ENCODE measurements around the gene ANKFN1.

The ANKFN1 gene

DNA sequence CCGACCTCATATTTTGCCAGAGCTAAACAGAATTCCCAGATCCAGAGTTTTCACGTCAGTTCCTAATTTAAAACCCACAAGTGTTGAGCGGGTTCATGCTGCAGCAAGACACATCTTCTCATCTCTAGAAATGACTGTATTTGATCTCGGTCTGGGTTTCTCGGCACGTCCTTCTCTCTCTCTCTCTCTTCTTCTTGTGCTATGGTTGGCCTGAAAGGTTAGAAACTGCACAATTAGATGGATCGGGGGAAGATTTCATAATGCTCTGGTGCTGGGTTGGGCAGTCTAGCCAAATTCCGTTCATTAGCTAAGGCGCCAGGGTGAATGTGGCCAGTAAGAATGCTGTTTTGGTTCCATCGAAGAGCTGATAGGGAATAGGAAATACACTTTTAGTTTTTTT, 281.3 kb downstream of the ANKFN1 start:
- no peak for DNase-seq (ENCODE audit: extremely low read depth in 1 of 2, low read depth in 1 of 2)

- no peak for DNase-seq (ENCODE audit: extremely low read depth in 1 of 2, low read depth in 1 of 2)
Measured at GRCh38 chr17:56436142-56436541, 282.9 kb downstream of the ANKFN1 start.

DNA sequence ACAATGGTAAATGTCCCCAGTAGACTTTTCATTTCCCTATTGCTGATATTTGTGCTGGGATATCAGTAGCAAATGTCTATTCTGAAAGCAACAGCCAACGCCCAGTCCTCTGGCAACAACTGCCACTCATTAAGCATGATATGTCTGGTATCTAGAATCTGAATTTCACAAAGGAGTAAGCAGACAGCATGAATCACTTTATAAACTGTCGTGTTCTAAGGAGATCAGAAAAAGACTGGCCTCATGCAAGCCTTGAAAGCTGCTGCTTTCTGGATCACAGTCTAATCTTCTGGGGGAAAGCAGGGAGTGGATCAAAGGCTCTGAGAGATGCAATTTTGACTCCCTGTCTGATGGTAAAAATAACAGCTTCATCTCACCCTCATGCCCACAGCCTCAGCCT, 287.1 kb downstream of the ANKFN1 start:
- no peak for DNase-seq (ENCODE audit: extremely low read depth in 1 of 2, low read depth in 1 of 2)

- no peak for DNase-seq (ENCODE audit: extremely low read depth in 1 of 2, low read depth in 1 of 2)
Measured at GRCh38 chr17:56441308-56441707, 288.0 kb downstream of the ANKFN1 start.

- DNase-seq (ENCODE audit: extremely low read depth in 1 of 2, low read depth in 1 of 2) = no peak
Measured at GRCh38 chr17:56445692-56446411, 292.6 kb downstream of the ANKFN1 start.

DNA sequence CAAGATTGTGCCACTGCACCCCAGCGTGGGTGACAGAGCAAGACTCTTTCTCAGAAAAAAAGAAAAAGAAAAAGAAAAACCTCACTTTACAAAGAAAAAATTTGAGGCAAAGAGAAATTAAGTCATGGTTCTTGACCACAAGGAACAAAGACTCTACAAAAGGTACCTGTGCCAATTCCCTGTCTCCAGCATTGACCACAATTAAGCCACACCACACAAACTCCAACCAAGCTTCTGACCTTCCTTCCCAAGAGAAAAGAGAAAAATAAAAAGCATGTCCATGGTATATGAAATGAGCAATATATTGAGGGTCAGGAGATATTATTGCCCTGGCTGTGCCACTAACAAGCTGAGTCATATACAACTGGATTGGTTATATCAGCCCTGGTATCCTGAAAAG, 293.9 kb downstream of the ANKFN1 start:
- no peak for DNase-seq (ENCODE audit: extremely low read depth in 1 of 2, low read depth in 1 of 2)

- no peak for DNase-seq (ENCODE audit: extremely low read depth in 1 of 2, low read depth in 1 of 2)
Measured at GRCh38 chr17:56448371-56448770, 295.1 kb downstream of the ANKFN1 start.

- no peak for DNase-seq (ENCODE audit: extremely low read depth in 1 of 2, low read depth in 1 of 2)
Measured at GRCh38 chr17:56449176-56449575, 295.9 kb downstream of the ANKFN1 start.

- no peak for DNase-seq (ENCODE audit: extremely low read depth in 1 of 2, low read depth in 1 of 2)
Measured at GRCh38 chr17:56451629-56452028, 298.4 kb downstream of the ANKFN1 start.

DNA sequence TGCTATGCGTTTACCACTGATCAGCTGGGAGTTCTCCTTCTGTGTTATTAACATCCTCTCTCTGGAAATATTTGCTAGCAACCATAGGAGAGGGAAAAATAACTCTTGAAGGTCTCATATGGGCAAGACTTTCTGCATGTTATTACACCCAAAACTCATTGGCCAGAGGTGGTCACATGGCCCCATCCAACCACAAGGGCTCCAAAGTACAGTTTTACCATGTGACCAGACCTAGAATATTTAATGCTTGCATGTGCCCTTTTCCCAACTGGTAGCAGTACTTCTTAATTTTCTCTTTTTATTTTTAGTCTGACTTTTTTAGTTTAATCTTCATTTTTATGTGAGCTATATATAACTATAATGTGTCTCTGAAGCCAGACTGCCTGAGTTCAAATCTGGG, 299.2 kb downstream of the ANKFN1 start:
- no peak for DNase-seq (ENCODE audit: extremely low read depth in 1 of 2, low read depth in 1 of 2)

- no peak for DNase-seq (ENCODE audit: extremely low read depth in 1 of 2, low read depth in 1 of 2)
Measured at GRCh38 chr17:56457501-56457900, 304.2 kb downstream of the ANKFN1 start.

GRCh38 chr17:56465886-56466285, 312.6 kb downstream of the ANKFN1 start:
- DNase-seq (ENCODE audit: extremely low read depth in 1 of 2, low read depth in 1 of 2) = no peak

DNA sequence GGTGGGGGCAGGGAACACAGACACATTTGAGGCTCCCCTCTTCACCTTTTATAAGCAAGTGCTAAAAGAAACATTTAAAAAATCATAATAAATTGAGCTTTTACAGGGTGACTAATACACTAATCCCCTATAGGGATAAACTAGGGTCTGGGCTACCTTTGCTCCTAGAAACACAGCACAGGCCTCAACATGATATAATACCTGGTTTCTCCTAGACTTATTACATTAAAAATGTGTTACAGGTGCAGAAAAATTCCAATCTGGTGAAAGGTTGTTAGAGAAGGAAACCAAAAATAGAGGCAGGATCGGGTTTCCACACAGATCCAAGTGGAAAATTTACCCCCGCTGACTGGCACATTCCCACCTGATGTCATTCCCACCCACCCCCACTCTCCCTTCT, 315.6 kb downstream of the ANKFN1 start:
- DNase-seq (ENCODE audit: extremely low read depth in 1 of 2, low read depth in 1 of 2) = no peak

GRCh38 chr17:56471696-56472095, 318.4 kb downstream of the ANKFN1 start:
- DNase-seq (ENCODE audit: extremely low read depth in 1 of 2, low read depth in 1 of 2) = no peak

- no peak for DNase-seq (ENCODE audit: extremely low read depth in 1 of 2, low read depth in 1 of 2)
Measured at GRCh38 chr17:56475116-56475515, 321.8 kb downstream of the ANKFN1 start.

DNA sequence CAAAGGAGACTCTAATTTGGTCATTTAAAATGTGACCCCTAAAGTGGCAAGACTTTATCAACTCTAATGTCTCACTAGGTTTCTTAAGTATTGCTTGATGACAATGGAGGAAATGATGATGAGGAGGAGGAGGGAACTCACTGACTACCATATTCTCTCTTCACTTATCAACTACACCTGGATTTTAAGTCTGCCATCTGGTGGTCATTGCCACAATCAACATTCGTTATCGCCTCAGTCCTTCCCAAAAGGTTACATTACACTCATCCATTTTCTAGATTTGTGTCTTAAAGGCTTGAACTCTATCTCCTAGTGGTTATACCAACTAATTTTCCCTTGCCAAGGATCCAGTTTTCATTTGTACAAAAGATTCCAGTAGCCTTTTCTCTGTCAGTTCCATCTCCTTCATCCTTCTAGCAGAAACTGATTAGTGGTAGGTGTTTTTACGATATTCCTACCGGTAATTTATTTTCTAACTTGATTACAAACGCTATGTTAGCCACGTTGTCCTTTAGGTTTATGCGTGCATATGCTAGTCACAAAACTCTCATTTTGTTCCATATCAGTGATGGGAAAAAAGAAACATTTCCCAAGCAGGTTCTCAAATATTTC, 325.7 kb downstream of the ANKFN1 start:
- DNase-seq (ENCODE audit: extremely low read depth in 1 of 2, low read depth in 1 of 2) = no peak

DNA sequence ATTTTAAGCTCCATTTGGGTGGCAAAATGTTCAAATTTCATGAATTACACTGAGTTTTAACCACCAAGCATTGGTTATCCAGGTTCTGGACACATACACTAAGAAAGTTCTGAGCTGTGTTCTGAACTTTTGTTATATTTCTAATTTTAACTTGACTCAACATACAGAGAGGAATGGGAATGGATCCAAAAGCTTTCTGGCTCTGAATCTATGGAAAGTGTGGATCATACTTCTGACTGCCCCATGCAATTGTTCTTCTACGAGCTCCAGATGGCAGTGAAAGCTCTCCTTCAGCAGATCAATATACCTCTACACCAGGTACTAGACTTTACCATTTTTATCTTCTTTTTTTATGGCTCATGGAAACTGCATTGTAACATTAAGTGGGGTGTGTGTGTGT, 327.2 kb downstream of the ANKFN1 start:
- no peak for DNase-seq (ENCODE audit: extremely low read depth in 1 of 2, low read depth in 1 of 2)

GRCh38 chr17:56481659-56482058, 328.4 kb downstream of the ANKFN1 start:
- no peak for DNase-seq (ENCODE audit: extremely low read depth in 1 of 2, low read depth in 1 of 2)

DNA sequence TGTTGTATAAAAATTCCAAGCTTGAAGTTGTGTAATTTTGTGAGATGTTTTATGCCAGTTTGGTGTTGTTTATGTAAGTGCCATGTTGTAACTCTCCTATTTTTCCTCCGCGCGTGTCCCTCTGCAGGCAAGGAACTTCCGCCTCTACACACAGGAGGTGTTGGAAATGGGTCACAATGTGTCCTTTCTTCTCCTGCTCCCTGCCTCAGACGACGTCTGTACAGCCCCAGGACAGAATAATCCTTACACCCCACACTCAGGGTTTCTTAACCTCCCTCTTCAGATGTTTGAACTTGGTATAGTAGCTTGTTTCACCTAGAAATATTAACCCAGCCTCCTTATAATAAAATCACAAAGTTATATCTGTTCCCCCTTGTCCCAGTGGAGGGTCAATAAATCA, 329.0 kb downstream of the ANKFN1 start:
- no peak for DNase-seq (ENCODE audit: extremely low read depth in 1 of 2, low read depth in 1 of 2)

GRCh38 chr17:56486732-56487131, 333.5 kb downstream of the ANKFN1 start:
- DNase-seq (ENCODE audit: extremely low read depth in 1 of 2, low read depth in 1 of 2) = no peak

DNA sequence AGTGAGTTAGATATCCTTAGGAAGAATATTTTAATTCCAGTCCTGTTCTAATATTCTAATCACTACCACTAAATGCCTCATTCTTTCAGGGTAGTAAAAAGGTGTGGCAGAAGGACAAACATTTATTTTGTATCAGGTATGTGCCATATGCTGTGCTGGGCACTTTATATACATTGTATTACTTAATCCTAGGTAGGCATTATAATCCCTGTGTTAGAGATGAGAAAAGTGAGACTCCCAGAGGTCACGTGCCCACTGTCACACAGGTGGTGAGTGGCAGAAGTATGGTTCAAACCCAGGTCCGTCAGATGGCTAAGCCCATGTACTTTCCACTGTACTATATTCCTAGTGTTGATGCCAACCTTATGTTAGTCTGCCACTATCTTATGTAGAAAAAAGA, 335.5 kb downstream of the ANKFN1 start:
- no peak for DNase-seq (ENCODE audit: extremely low read depth in 1 of 2, low read depth in 1 of 2)

DNA sequence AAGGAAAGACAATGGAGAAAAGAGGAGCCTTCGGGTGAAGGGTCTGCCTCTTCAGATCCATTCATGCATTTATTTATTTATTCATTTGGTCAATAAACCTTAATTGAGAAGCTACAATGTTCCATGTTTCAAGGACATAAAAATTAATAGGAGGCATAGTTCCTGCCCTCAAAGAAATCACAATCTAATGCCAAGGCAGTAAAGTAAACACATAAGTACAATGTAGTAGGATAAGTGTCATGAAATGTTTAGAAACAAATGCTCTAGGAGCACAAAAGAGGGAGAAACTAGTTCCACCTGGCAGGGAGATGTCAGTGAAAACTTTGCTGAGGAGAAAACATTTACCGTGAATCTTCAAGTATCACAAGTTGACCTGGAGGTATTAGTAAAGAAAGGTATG, 336.7 kb downstream of the ANKFN1 start:
- DNase-seq (ENCODE audit: extremely low read depth in 1 of 2, low read depth in 1 of 2) = no peak

DNA sequence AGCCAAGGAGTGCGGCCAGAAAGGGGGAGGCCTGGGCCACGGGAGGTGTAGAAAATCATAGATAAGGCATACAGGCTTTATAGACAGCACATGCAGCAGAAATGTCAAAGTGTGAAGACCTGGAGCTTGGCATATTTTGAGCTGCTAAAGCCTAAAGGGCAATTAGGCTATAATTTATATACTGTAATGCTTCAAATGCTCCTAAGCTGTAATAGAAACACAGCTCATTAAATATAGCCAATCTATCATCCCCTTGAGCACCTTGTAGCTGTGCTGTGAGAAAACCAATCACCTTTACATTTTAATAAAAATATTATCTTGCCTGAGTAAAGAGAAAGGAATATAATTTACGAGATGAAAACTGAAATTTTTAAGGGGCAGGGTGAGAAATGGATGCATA, 342.3 kb downstream of the ANKFN1 start:
- DNase-seq (ENCODE audit: extremely low read depth in 1 of 2, low read depth in 1 of 2) = no peak
